ENCODE measurements around the gene SAMMSON.
A peak's percentile ranks its signal among the peaks of the same experiment; 100 is the strongest.

SAMMSON gene

DNA sequence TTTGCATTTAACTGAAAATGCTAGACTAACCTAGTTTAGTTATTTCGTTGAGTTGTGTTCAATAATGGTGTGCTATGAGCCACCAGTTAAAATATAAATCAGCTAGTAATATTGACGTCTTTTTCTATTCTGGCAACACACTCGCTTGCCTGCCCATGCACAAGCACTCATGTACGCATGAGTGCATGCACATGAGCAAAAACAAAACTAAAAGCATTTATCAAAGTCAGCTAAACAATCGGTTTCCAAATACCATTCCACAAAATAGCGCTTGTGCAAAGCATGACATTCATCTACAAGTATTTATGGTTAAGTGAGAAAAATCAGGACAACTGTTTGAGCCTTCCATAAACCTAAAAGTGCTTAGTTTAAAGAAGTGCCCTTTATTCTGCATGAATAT is 13.1 kb upstream of the SAMMSON start:
- Histone ChIP-seq H3K36me3 (ENCODE audit: control insufficient read depth in 1 of 2, insufficient read depth in 2 of 2, low read length in 2 of 2) (no peaks in the 10 kb centered on the region), H3K27ac (ENCODE audit: low read length) (no peak overlapping the region), H3K9me3 (ENCODE audit: control insufficient read depth in 1 of 2, low read length in 2 of 2) (no peaks in the 10 kb centered on the region), H3K27me3 (ENCODE audit: low read depth, low read length) (no peaks in the 10 kb centered on the region), H3K4me1 (ENCODE audit: control insufficient read depth in 1 of 2, insufficient read depth in 2 of 2, low read length in 2 of 2) (no peaks in the 10 kb centered on the region), H3K4me3 (ENCODE audit: low read depth in 1 of 2, low read length in 2 of 2) (no peak overlapping the region)

- Histone ChIP-seq H3K4me1 (ENCODE audit: control insufficient read depth in 1 of 2, insufficient read depth in 2 of 2, low read length in 2 of 2) (no peaks in the 10 kb centered on the region), H3K27ac (ENCODE audit: low read length) (no peak overlapping the region), H3K36me3 (ENCODE audit: control insufficient read depth in 1 of 2, insufficient read depth in 2 of 2, low read length in 2 of 2) (no peaks in the 10 kb centered on the region), H3K27me3 (ENCODE audit: low read depth, low read length) (no peaks in the 10 kb centered on the region), H3K4me3 (ENCODE audit: low read depth in 1 of 2, low read length in 2 of 2) (no peak overlapping the region), H3K9me3 (ENCODE audit: control insufficient read depth in 1 of 2, low read length in 2 of 2) (no peaks in the 10 kb centered on the region)
Observed at GRCh38 chr3:69987833-69988232, 11.7 kb upstream of the SAMMSON start.

DNA sequence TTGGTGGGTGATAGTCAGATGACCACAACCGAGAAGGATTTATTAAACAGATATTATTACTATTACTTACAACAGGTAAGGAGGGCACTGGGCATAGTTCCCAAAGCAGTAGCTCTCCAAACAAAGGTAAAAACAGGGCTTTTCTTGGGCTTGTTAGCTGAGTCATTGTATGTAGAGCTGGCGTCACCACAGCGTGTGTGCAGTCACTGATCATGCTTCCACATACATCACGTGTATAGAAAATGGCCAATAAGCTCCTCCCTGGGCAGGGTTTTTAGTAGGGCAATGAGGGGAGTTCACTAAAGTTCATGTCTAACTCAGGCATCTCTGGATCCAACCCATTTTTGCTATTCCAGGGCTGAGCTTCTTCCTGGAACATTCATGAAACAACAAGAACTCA is 5.8 kb upstream of the SAMMSON start:
- peaks cover 0 to 12% of the 10 kb centered on the region in 2 donors for H3K4me1 ChIP-seq (ENCODE audit: control insufficient read depth in 1 of 2, insufficient read depth in 2 of 2, low read length in 2 of 2)
- no peaks in the 10 kb centered on the region for H3K27me3 ChIP-seq (ENCODE audit: low read depth, low read length)
- H3K27ac ChIP-seq (ENCODE audit: low read length): no peak overlapping the region
- no peaks in the 10 kb centered on the region for H3K36me3 ChIP-seq (ENCODE audit: control insufficient read depth in 1 of 2, insufficient read depth in 2 of 2, low read length in 2 of 2)
- H3K4me3 ChIP-seq (ENCODE audit: low read depth in 1 of 2, low read length in 2 of 2): no peak overlapping the region
- no peaks in the 10 kb centered on the region for H3K9me3 ChIP-seq (ENCODE audit: control insufficient read depth in 1 of 2, low read length in 2 of 2)

DNA sequence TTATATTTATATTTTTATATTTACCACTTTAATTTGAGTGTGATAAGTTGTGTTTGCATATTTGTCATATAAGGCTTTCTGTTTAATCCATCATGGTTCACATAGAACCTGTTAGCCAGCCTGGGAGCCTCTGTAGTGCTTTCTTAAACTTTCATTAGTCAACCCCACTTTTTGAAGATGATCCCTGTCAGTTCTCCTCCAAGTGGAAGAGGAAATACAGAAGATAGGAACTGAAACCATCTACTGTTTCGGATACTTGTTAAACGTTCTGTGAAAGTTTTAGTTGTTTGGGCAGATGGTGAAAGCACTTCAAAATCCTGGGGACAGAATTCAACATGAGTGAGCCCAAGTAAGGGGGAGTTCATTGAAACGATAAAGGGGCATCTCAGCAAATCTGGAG is 4.6 kb upstream of the SAMMSON start:
- Histone ChIP-seq H3K27me3 (ENCODE audit: low read depth, low read length) (no peaks in the 10 kb centered on the region), H3K27ac (ENCODE audit: low read length) (no peak overlapping the region), H3K4me1 (ENCODE audit: control insufficient read depth in 1 of 2, insufficient read depth in 2 of 2, low read length in 2 of 2) (peaks cover 0 to 15% of the 10 kb centered on the region in 2 donors), H3K4me3 (ENCODE audit: low read depth in 1 of 2, low read length in 2 of 2) (no peak overlapping the region), H3K36me3 (ENCODE audit: control insufficient read depth in 1 of 2, insufficient read depth in 2 of 2, low read length in 2 of 2) (no peaks in the 10 kb centered on the region), H3K9me3 (ENCODE audit: control insufficient read depth in 1 of 2, low read length in 2 of 2) (no peaks in the 10 kb centered on the region)

DNA sequence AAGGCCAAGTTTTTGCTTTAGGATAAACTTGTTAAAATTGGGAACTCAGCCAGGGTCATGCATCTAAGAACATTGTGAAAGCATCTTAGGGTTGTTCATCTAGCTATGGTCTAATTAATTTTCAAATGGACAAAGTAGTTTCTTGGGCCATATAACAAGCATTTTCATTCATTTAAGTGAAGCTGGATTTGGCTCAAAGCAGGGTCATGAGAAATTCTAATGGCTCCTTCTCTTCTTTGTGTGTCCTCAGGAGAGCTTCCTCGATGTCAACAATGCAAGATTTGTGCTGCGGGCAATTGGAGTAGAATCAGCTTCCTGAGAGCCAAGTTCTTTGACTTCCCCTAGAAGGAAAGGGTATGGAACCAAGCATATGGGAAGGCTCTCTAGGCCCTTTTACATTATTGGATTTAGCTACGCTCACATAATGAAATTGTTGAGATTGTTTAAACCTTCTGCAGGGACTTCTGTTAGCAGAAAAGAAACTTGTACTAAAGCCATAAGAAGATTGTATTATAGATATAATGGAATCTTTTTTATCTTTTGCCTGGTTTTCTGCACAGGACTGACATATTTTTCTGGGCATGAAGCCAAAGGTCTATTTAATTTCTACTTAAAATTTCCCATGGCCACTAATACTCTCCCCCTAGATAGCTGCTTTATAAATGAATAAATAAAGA is 1.8 kb upstream of the SAMMSON start:
- Histone ChIP-seq H3K36me3 (ENCODE audit: control insufficient read depth in 1 of 2, insufficient read depth in 2 of 2, low read length in 2 of 2) (no peaks in the 10 kb centered on the region), H3K4me3 (ENCODE audit: low read depth in 1 of 2, low read length in 2 of 2) (no peak overlapping the region), H3K27ac (ENCODE audit: low read length) (no peak overlapping the region), H3K4me1 (ENCODE audit: control insufficient read depth in 1 of 2, insufficient read depth in 2 of 2, low read length in 2 of 2) (peaks cover 0 to 15% of the 10 kb centered on the region in 2 donors), H3K27me3 (ENCODE audit: low read depth, low read length) (no peaks in the 10 kb centered on the region), H3K9me3 (ENCODE audit: control insufficient read depth in 1 of 2, low read length in 2 of 2) (no peaks in the 10 kb centered on the region)

GRCh38 chr3:69998759-69999139 is 784 bp upstream of the SAMMSON start:
- no peaks in the 10 kb centered on the region for H3K9me3 ChIP-seq (ENCODE audit: control insufficient read depth in 1 of 2, low read length in 2 of 2)
- peak overlapping the region; percentile 33 to 42 for H3K4me3 ChIP-seq (ENCODE audit: low read depth in 1 of 2, low read length in 2 of 2)
- H3K27me3 ChIP-seq (ENCODE audit: low read depth, low read length): no peaks in the 10 kb centered on the region
- peaks cover 0 to 15% of the 10 kb centered on the region in 2 donors for H3K4me1 ChIP-seq (ENCODE audit: control insufficient read depth in 1 of 2, insufficient read depth in 2 of 2, low read length in 2 of 2)
- no peaks in the 10 kb centered on the region for H3K36me3 ChIP-seq (ENCODE audit: control insufficient read depth in 1 of 2, insufficient read depth in 2 of 2, low read length in 2 of 2)
- peak overlapping the region; percentile 84 for H3K27ac ChIP-seq (ENCODE audit: low read length)

DNA sequence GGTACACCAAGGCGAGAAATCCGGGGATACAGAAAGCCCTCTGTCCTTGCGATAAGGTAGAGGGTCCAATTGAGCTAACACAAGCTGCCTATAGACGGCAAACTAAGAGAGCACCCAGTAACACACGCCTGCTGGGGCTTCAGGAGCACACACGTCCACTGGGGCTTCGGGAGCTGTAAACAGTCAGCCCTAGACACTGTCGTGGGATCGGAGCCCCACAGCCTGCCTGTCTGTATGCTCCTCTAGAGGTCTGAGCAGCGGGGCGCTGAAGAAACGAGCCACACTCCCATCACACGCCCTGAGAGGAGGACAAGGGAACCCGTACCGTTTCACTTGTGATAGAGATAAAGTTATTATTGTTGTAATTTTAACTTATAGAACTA is 486 bp downstream of the SAMMSON start:
- Histone ChIP-seq H3K27me3 (ENCODE audit: low read depth, low read length) (no peaks in the 10 kb centered on the region), H3K4me3 (ENCODE audit: low read depth in 1 of 2, low read length in 2 of 2) (no peak overlapping the region), H3K4me1 (ENCODE audit: control insufficient read depth in 1 of 2, insufficient read depth in 2 of 2, low read length in 2 of 2) (peaks cover 0 to 15% of the 10 kb centered on the region in 2 donors), H3K9me3 (ENCODE audit: control insufficient read depth in 1 of 2, low read length in 2 of 2) (no peaks in the 10 kb centered on the region), H3K36me3 (ENCODE audit: control insufficient read depth in 1 of 2, insufficient read depth in 2 of 2, low read length in 2 of 2) (no peaks in the 10 kb centered on the region), H3K27ac (ENCODE audit: low read length) (no peak overlapping the region)

- Histone ChIP-seq H3K4me1 (ENCODE audit: control insufficient read depth in 1 of 2, insufficient read depth in 2 of 2, low read length in 2 of 2) (peaks cover 0 to 15% of the 10 kb centered on the region in 2 donors), H3K4me3 (ENCODE audit: low read depth in 1 of 2, low read length in 2 of 2) (no peak overlapping the region), H3K27ac (ENCODE audit: low read length) (no peak overlapping the region), H3K27me3 (ENCODE audit: low read depth, low read length) (no peaks in the 10 kb centered on the region), H3K36me3 (ENCODE audit: control insufficient read depth in 1 of 2, insufficient read depth in 2 of 2, low read length in 2 of 2) (no peaks in the 10 kb centered on the region), H3K9me3 (ENCODE audit: control insufficient read depth in 1 of 2, low read length in 2 of 2) (no peaks in the 10 kb centered on the region)
Observed at GRCh38 chr3:70000563-70001081, 1.1 kb downstream of the SAMMSON start.

DNA sequence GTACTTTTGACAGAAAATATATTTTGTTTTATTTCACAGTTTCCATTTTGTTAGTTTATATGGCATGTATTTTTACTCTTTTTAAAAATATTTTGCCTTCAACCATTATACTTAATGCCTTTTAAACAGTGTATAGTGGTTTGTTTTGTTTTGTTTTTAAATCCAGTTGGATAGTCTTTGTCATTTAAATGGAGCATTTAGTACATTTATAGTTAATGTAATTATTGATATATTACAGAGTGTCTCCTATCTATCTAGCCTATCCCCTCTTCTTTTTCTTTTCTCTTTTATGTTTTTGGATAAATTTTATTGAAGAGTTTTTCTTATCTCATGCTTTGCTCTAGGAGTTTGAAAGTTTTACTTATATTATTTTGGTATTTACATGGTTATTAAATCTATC is 3.6 kb downstream of the SAMMSON start:
- H3K36me3 ChIP-seq (ENCODE audit: control insufficient read depth in 1 of 2, insufficient read depth in 2 of 2, low read length in 2 of 2): no peaks in the 10 kb centered on the region
- H3K27ac ChIP-seq (ENCODE audit: low read length): no peak overlapping the region
- H3K4me1 ChIP-seq (ENCODE audit: control insufficient read depth in 1 of 2, insufficient read depth in 2 of 2, low read length in 2 of 2): peaks cover 0 to 9% of the 10 kb centered on the region in 2 donors
- no peaks in the 10 kb centered on the region for H3K27me3 ChIP-seq (ENCODE audit: low read depth, low read length)
- no peak overlapping the region for H3K4me3 ChIP-seq (ENCODE audit: low read depth in 1 of 2, low read length in 2 of 2)
- H3K9me3 ChIP-seq (ENCODE audit: control insufficient read depth in 1 of 2, low read length in 2 of 2): no peaks in the 10 kb centered on the region

DNA sequence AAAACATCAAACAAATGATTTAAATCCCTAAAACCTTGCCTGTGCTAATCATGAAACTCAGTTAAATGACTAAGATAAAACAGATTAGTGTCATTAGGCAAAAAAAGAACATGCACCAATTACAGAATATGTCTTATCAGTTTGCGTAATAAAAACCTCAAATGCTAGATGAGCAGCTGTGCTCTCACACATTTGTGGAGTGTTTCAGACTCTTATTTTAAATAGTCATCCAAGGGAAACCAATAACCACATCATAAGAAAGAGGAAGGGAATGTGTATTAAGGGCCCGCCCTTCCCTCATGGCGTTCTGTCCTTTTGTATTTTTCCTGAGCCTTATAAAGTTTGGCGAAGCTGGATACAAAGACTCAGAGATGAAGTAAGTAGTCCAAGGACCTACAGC is 6.6 kb downstream of the SAMMSON start:
- no peaks in the 10 kb centered on the region for H3K27me3 ChIP-seq (ENCODE audit: low read depth, low read length)
- no peak overlapping the region for H3K27ac ChIP-seq (ENCODE audit: low read length)
- H3K9me3 ChIP-seq (ENCODE audit: control insufficient read depth in 1 of 2, low read length in 2 of 2): no peaks in the 10 kb centered on the region
- H3K4me3 ChIP-seq (ENCODE audit: low read depth in 1 of 2, low read length in 2 of 2): no peak overlapping the region
- H3K4me1 ChIP-seq (ENCODE audit: control insufficient read depth in 1 of 2, insufficient read depth in 2 of 2, low read length in 2 of 2): no peaks in the 10 kb centered on the region
- H3K36me3 ChIP-seq (ENCODE audit: control insufficient read depth in 1 of 2, insufficient read depth in 2 of 2, low read length in 2 of 2): no peaks in the 10 kb centered on the region

DNA sequence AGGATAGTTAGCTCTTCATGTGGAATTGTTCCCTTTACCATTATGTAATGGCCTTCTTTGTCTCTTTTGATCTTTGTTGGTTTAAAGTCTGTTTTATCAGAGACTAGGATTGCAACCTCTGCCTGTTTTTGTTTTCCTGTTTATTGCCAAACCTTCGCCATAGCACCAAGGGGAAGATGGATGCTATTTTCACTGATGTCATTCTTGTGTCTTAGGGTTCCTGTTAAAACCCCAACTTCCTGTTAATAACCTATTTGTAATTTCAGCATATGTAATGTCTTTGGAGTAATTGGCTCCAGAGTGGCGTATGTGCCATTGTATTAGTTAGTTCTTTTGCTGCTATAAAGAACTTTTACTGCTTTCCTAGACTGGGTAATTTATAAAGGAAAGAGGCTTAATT is 10.8 kb downstream of the SAMMSON start:
- H3K27ac ChIP-seq (ENCODE audit: low read length): no peak overlapping the region

GRCh38 chr3:70011582-70011981 is 12.0 kb downstream of the SAMMSON start:
- no peaks in the 10 kb centered on the region for H3K4me1 ChIP-seq (ENCODE audit: control insufficient read depth in 1 of 2, insufficient read depth in 2 of 2, low read length in 2 of 2)
- H3K27ac ChIP-seq (ENCODE audit: low read length): no peak overlapping the region
- no peak overlapping the region for H3K4me3 ChIP-seq (ENCODE audit: low read depth in 1 of 2, low read length in 2 of 2)
- H3K36me3 ChIP-seq (ENCODE audit: control insufficient read depth in 1 of 2, insufficient read depth in 2 of 2, low read length in 2 of 2): no peaks in the 10 kb centered on the region
- H3K9me3 ChIP-seq (ENCODE audit: control insufficient read depth in 1 of 2, low read length in 2 of 2): no peaks in the 10 kb centered on the region
- H3K27me3 ChIP-seq (ENCODE audit: low read depth, low read length): no peaks in the 10 kb centered on the region

More for the DNA sequence above, 10.8 kb downstream of the SAMMSON start:
- H3K4me1 ChIP-seq (ENCODE audit: control insufficient read depth in 1 of 2, insufficient read depth in 2 of 2, low read length in 2 of 2): no peaks in the 10 kb centered on the region
- H3K27me3 ChIP-seq (ENCODE audit: low read depth, low read length): no peaks in the 10 kb centered on the region
- no peak overlapping the region for H3K4me3 ChIP-seq (ENCODE audit: low read depth in 1 of 2, low read length in 2 of 2)
- H3K36me3 ChIP-seq (ENCODE audit: control insufficient read depth in 1 of 2, insufficient read depth in 2 of 2, low read length in 2 of 2): no peaks in the 10 kb centered on the region
- H3K9me3 ChIP-seq (ENCODE audit: control insufficient read depth in 1 of 2, low read length in 2 of 2): no peaks in the 10 kb centered on the region

Data from muscle layer of duodenum (tissue), 2 donors.